HG03108 (cell line): ENCODE results near the gene ACTR8.

Experiments
- ATAC-seq: cut with Tn5 transposase; IDR thresholded peaks from one replicate; pipeline ENCODE4 v1.9.1; 2021; ENCODE audit warnings: moderate library complexity; ENCODE audit not compliant: unreplicated experiment

Gene ACTR8

DNA sequence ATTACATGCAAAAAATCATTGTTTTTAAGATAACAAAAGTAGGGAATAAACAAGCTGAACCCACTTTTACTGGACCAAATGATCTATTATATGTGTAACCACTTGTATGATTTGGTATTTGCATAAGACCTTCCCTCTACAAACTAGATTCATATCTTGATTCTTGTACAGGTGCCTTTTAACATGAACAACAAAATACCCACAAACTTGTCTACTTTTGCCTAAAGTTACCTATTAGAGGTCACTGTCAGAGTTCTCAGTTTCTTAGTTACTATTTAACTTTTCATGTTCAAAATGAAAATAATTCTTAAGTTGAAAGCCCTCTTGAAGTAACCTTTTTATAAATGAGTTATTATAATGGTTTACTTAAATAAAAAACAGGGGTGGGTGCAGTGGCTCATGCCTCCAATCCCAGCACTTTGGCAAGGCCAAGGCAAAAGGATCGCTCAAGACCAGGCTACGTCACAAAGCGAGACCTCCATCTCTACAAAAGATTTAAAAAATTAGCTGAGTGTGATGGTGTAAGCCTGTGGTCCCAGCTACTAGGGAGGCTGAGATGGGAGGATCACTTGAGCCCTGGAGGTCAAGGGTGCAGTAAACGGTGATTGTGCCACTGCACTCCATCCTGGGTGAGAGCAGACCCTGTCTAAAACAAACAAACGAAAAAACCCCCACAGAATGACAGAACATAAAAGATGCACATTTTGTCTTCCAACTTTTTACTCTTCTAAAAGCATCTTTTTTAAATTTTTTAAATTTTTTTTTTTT lies 16.0 kb downstream of the ACTR8 start:
- ATAC-seq: peak; percentile 68

- ATAC-seq: no peak
Observed at GRCh38 chr3:53863145-53863544, 18.8 kb downstream of the ACTR8 start.

DNA sequence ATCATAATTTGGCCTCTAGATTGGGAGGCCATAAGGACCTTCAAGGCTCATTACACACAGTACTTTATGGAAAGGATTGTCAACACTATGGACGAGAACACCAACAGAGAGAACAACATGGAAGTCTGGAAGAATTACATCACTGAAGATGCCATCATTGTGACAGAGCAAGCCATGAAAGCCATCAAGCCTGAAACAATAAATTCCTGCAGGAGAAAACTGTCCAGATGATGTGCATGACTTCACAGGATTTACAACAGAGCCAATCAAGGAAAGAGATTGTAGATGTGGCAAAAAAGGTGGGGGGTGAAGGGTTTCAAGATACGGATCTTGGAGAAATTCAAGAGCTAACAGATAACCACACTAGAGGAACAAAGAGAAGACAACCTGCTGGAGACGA lies 19.7 kb downstream of the ACTR8 start:
- no peak for ATAC-seq

DNA sequence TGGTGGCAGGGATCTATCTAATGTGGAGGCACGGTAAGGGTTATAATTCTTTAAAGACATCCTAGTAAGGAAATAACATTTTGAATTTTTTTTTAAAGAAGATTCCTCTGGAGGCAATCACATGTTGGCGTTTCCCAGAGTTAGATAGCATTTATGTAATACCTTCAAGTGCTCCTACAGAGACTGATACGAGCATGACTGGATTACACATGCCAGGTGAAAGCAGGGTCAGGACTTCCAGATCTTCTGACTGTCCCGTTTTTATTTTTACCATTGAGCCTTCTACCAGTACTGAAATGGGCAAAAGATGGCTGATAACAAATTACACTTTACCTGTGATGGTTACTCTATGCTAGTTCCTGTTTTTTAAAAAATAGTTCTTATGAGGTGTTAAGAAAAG lies 21.8 kb downstream of the ACTR8 start:
- no peak for ATAC-seq

GRCh38 chr3:53859178-53859577 lies 22.8 kb downstream of the ACTR8 start:
- ATAC-seq: no peak

DNA sequence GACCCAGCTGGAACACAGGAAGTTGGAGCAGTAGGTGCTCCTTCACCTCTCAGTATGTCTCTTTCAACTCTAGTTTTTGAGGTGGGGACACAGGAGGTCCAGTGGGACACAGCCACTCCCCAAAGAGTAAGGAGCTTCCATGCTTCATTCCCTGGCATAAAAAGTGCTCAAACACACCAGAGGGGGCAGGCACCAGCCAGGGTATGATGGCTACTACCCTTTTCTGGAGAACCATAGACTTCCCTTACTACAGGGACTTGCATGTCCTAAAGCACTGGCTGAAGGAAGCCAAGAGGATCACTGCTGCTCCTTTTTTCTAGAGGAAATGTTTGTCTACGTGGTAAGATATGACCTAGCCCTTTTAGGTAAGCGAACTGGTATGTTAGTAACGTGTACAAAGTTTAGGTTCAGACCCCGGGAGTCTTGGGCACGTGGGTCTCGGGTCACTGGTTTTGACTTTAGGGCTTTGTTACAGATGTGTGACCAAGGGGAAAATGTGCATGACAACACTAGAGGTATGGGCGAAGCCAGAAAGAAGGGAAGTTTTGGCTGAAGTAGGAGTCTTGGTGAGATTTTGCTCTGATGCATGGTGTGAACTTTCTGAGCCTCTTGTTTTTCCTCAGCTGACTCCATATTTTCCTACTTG lies 23.7 kb downstream of the ACTR8 start:
- no peak for ATAC-seq

- ATAC-seq: no peak
Observed at GRCh38 chr3:53856964-53857363, 25.0 kb downstream of the ACTR8 start.

GRCh38 chr3:53850895-53851294 lies 31.1 kb downstream of the ACTR8 start:
- no peak for ATAC-seq

DNA sequence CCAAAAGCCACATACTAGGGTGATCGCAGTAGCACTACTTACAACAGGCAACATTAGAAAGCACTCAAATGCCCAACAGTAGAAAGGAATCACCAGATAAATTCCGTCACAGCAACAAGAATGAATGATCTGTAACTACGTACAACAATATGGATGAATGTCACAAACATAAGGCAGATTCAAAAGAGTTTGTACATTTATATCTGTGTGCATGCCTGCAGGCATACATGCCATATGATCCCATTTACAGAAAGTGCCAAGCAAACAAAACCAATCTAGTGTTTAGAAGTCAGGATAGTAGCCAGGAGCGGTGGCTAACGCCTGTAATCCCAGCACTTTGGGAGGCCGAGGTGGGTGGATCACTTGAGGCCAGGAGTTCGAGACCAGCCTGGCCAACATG lies 32.0 kb downstream of the ACTR8 start:
- no peak for ATAC-seq

DNA sequence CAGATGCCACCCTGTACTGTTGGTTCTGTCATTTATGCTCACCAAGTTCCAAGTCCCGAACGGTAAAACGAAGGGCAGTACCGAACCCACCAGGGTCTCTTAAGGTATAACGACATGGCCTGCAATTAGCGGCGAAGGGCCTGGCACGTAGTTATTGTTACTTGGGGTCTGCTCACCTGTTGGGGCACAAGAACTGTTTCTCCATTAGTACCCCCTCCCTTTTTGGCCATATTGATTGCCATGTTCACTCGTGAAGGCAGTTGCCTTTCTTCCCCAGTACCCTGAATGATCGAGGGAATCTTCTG lies 35.1 kb downstream of the ACTR8 start:
- ATAC-seq: no peak

DNA sequence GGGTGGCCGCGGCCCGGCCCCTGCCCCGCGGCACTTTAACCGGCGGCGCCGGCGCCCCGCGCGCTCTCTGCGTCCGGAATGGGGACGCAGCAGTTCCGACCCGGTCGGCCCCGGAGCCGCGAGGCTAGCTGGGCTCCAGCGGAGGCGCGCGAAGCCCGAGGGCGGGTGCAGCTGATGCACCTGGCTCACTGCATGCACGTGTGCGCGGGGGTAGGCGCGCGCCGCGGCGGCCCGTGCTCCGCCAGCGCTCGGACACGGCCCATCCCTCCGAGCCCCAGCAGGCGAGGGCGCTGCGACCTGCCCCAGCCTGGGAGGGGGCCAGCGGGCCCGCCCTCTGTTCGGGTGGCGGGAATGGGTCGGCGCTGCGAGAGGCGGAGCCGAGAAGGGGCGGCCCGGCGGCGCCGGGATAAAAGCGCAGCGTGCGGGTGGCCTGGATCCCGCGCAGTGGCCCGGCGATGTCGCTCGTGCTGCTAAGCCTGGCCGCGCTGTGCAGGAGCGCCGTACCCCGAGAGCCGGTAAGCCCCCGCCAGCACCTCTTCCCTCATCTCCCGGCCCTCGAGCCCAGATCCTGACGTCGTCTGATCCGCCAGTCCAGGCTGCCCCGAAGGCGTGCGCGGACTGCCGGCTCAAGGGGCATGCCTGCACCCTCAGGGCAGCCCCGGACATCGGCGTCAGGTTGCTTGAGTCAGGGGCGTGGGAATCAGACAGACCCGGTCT lies 35.7 kb downstream of the ACTR8 start, which contains the start of the genes CHDH and IL17RB:
TSS of gene CHDH (minus strand) at position 286 of the 717 bp plus-strand sequence. CDS start 22,411 bp downstream, outside the sequence.
TSS of gene IL17RB (plus strand) at position 435 of the 717 bp plus-strand sequence. CDS start at position 456, 21 bp downstream.
- ATAC-seq: no peak

- ATAC-seq: no peak
Observed at GRCh38 chr3:53845881-53846133, 36.1 kb downstream of the ACTR8 start.

- no peak for ATAC-seq
Observed at GRCh38 chr3:53845103-53845880, 36.7 kb downstream of the ACTR8 start.

GRCh38 chr3:53844262-53845102 lies 37.5 kb downstream of the ACTR8 start:
- ATAC-seq: peak; percentile 3

DNA sequence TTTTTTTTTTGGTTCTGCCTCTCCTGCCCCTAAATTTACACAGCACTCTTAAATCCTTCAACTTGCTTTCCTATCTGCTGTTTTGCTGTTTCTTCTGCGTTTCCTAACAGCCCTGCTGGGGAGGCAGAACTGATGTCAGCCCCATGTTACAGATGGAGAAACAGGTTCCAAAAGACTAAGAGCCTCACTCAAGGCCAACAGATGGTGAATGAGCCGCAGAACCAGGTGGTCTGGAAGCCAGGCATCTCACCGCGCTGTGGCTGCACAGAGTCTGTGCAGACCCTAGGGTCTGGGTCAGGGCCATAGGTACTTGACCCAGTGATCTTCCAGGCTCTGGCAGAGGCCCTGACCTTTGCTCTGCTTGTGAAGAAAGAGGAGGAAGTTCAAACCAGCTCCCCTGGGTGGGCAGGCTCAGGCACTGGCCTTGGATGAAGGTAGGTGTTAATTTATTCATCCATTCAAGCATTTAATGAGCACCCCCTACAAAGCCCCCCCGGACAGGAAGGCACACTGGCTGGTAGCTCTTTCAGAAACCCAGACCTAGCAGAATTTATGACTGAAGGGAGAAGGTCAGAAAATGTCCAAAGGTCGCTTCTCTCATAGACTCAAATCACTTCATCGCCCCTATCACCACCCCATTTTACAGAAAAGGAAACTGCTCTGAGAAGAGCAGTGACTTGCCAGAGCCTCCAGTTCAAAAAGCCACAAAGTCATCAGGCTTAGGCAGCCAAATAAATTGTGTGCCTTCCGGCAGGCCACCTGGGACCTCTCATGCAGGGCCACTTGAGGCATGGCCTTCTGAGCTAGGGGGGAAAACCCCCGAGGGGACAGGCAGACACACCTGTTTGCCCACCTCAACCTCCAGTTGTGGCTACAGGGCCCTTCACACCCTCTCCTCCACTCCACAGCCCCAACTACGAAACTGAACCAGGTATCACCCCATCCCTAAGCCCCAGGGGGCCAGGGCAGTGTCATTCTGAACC lies 38.5 kb downstream of the ACTR8 start:
- peak; percentile 67 for ATAC-seq

- no peak for ATAC-seq
Observed at GRCh38 chr3:53842436-53843194, 39.3 kb downstream of the ACTR8 start.

- ATAC-seq: no peak
Observed at GRCh38 chr3:53841296-53841695, 40.7 kb downstream of the ACTR8 start.

GRCh38 chr3:53837331-53837730 lies 44.6 kb downstream of the ACTR8 start:
- ATAC-seq: no peak
